Colon (tissue), 2 donors: ENCODE data around the gene MRPL27.
"Not testable (repeated sequence)": the region's sequence is repeated elsewhere in the genome, so short reads cannot be mapped to it uniquely, and the experiment has no call there.

Experiments
- FAIRE-seq: peaks from 2 replicates; lab custom pipeline; 2012; peaks lifted over from hg19 to GRCh38; lab: Jason Lieb, UNC
- donor health status: control.
- donor health status: control.

The MRPL27 gene

GRCh38 chr17:50345432-50346312 is 27.3 kb downstream of the MRPL27 start, which contains the start of gene XYLT2:
Gene XYLT2, plus strand, starts transcription at chr17:50346126. Its CDS starts 15 bp downstream, at chr17:50346141.
- FAIRE-seq = no peak

DNA sequence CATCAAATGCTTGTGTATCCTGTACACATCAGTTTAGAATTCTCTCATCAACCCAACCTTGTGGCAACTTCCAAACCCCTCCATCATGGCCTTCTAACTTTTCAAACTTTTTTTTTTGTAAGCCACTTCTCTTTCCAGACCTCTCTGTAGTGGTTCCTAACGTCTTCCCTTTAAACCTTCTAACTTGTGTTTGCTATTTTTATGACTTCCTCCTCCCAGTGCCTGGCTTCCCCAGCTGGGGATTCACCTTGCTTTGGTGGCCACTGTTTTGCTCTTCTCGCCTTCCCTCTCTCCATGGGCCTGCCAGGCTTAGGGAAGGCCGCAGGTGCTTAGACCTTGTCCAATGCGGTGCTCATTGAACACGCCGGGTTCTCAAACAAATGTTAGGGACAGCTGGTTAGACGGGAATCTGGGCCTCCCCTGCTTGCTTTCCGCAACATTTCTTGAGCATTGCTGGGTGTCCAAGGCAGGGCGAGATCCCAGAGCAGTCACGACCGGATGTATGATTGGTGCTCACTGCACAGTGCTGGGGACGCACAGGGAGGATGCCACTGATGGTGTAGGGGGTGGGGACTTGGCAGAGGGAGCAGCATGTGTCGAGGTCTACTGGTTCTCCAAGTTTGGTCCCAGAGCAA is 28.1 kb downstream of the MRPL27 start:
- FAIRE-seq = no peak

DNA sequence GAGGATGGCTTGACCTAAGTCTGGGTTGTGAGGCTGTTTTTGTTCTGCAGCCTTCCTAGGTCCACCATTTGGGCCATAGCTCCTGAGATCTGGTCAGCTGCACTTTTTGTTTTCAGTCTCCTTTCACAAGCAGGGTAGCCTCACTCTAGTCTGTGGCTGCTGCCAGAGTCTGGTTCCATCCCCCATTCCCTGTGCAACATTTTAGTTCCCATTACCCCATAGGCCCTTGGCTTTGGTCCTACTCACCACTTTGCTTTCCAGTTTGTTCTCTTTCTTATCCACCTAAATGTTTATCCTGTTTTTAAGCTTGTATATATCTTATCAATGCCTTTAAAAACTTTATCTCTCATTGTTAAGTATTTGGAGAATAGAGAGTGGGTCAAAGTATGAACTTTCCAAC is 33.6 kb downstream of the MRPL27 start:
- no peak for FAIRE-seq

DNA sequence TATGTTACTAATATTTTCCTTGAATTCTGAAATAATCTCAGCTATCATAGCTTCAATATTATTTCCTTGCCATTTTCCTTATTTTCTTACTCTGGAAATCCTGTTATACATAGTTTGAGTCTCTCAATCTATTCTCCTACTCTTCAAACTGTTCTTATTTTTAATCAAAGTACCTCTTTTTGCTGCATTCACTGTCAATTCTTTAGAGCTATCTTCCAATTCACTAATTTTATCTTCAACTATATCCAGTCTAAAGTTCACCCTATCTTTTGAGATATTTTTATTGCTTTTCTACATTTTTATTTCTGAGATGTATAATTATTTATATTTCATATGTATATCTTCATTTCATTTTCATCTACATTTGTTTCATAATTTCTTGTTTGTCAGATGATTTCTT is 34.3 kb downstream of the MRPL27 start:
- FAIRE-seq = no peak

DNA sequence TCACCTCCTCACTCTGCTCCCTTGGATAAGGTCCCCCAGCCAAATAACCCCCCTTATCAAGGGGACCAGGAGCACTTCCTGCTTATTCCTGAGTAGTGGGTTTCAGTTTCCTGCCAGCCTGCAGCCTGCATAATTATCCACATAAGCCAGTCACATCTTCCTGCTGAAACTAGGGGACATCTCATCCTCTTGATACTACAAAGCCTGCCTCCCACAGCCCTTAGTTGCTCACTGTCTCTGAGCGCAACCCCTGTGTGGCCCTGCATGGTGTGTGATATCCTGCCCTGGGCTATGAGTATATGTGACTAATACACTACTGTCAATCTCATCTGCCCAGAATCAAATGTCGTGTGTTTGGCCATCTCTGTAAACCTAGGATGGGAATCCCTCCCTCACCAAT is 35.0 kb downstream of the MRPL27 start:
- FAIRE-seq = no peak

GRCh38 chr17:50333291-50334057 is 39.5 kb downstream of the MRPL27 start:
- not testable (repeated sequence) for FAIRE-seq

DNA sequence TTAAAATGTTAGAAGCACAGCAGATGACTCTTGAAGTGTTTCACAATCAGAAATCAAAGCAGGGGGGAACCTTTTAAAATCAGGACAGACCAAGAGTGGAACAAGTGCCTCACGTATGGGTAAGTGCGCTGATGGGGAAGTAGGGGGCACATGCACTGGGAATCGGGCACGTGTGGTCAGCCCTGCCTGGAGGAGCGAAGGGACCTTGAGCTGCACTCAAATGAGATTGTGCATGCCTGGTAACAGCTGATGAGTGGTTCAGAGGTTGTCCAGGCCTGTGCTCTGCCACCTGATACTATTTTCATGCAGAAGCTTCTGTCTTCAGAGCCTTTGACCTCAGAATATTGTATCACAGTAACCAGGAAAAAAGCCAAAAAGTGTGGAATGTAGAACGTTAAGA is 40.8 kb downstream of the MRPL27 start:
- FAIRE-seq = no peak

DNA sequence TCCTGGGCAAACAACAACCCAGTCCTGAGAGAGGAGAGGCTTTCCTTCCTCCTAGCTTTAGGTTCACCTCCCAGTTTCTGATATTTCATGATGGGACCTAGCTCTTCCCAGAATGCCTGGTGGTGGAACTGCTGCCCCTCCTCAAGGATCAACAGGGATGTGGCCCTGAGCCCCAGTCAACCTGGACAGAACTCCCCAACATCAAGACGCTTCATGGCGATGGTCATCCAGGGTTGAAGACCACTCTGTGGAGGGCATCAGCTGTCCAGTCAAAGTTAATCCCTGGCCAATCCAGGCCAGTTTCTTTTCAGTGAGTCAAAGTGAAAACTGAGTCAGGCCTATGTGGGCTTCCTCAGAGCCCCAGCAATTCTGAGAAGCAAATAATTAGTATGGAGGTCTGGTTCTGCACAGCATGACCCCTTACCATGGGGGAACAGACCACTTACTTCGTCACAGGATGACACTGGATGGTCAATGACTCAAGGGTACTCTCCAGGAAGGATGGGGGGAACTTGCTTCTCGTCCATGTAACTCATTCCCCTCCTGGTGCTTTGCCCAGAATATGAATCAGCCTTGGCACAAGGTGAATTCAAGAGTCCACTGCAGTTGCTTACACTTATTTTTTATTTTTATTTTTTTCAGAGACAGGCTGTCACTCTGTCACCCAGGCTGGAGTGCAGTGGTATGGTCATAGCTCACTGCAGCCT is 41.7 kb downstream of the MRPL27 start:
- FAIRE-seq = no peak

GRCh38 chr17:50330151-50330775 is 42.7 kb downstream of the MRPL27 start:
- FAIRE-seq = no peak

- no peak for FAIRE-seq
Observed at GRCh38 chr17:50329716-50330115, 43.3 kb downstream of the MRPL27 start.

DNA sequence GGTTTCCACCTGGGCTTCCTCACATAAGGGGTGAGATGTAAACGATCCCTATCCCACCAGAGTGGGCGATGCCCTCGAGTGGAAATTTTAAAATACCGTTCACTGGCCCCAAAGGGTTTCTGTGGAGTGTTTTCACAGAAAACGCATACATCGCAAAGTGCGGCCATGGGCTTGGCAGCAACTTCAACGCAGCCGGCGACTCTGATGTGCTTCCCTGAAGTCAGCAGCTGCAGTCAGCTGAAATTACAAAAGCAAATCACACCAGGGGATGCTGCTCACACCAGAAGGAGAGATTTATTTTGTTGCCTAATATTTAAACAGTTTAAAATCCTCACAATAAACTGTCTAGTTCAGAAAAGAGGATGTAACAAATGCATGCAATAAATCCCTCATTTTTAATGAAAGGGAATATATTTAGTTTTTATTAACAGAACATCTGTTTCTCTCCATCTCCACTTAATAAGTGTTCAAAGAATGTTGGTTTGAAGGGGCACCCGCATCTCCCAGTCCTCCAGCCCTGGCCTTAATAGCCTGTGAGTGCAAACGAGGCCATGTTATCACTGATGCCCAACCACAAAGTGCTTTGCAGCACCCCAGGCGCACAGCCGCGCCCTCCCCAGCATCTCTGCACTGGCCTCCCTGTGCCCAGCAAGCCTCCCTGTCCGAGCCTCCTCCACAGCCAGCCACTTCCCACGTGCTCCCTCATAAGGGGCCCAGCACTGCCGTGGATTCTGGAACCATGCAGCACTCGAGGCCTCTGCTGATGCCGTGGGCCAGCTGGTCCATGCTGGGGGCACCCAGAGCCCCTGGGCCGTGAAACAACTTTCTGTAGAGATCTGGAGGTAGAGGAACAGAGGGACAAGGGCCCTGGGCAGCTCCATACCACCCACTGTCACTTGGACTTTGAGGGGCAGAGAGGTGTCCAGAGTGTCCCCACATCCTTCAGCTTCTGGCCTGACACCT is 44.3 kb downstream of the MRPL27 start:
- FAIRE-seq = no peak

GRCh38 chr17:50326831-50327364 is 46.1 kb downstream of the MRPL27 start:
- no peak for FAIRE-seq

GRCh38 chr17:50325906-50326305 is 47.1 kb downstream of the MRPL27 start:
- no peak for FAIRE-seq

GRCh38 chr17:50323060-50323459 is 49.9 kb downstream of the MRPL27 start:
- FAIRE-seq = no peak

- no peak for FAIRE-seq
Observed at GRCh38 chr17:50322271-50322670, 50.7 kb downstream of the MRPL27 start.

DNA sequence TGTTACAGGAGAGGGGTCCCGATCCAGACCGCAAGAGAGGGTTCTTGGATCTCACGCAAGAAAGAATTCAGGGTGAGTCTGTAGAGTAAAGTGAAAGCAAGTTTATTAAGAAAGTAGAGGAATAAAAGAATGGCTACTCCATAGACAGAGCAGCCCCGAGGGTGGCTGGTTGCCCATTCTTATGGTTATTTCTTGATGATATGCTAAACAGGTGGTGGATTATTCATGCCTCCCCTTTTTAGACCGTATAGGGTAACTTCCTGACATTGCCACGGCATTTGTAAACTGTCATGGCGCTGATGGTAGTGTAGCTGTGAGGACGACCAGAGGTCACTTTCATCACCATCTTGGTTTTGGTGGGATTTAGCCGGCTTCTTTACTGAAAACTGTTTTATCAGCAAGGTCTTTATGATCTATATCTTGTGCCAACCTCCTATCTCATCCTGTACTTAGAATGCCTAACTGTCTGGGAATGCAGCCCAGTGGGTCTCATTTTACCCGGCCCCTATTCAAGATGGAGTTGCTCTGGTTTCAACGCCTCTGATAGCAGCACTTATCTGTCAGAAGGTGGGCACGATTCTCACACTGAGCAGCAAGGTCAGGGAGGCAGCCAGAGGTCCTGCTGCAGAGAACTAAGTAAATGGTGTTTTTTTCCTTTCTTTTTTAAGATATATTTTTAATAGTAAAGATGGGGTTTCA is 53.5 kb downstream of the MRPL27 start:
- no peak for FAIRE-seq

DNA sequence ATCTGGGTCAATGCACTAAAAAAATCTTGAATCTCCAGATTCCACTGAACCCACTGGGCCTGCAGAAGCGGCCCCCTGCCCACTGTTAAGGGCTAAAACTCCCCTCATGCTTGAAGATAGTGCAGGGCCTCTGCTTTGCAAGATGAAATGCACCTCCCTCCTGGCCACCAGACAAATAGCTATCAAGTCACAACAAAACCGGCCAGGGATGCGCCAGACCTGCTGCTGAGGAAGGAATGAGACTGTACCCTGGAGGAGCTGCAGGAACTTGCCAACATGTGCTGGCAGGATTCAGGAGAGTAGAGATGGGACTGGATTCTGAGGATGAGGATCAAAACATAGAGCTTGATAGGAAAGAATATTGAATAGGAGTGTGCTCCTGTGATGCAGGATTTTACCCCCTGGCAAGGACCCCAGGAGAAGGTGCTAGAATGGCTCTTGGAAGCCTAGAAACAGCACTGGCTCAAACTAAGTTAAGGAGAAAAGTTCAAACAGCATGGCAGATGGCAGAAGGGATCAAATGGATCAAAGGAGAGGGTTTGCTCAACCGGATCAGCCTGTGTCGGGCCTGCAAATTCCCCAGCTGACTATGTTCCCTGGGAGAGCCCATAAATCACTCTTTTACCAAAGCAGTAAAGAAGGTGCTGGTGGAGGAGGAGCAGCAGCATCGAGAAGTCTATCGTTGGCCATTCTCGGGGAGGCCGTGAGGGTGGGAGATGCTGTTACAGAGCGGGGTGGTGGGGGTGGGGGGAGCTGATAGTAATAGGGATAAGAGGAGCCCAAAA is 54.3 kb downstream of the MRPL27 start:
- no peak for FAIRE-seq
